H9 (cell line): ENCODE measurements around the gene CDKAL1. TPM values are rescaled to one million over a fixed set of nuclear protein-coding genes. Genes with fewer than 3 reads are reported as not detected.

Experiments used
- DNase-seq: peaks from one replicate; pipeline ENCODE4 v3.0.0-alpha.2; 2017
- H2AFZ ChIP-seq: one replicate; pipeline ENCODE4 v1.6.1; 2013; ENCODE audit warnings: mild to moderate bottlenecking, low read length, control low read depth, moderate library complexity
- H2AK5ac ChIP-seq: 2 replicates; pipeline ENCODE4 v1.6.1; 2013; ENCODE audit warnings: low read length, control low read depth, mixed read lengths; ENCODE audit not compliant: insufficient read length
- H2BK120ac ChIP-seq: one replicate; pipeline ENCODE4 v1.6.1; 2013; ENCODE audit warnings: low read depth, mild to moderate bottlenecking, low read length, control low read depth, inconsistent platforms; ENCODE audit not compliant: poor library complexity, severe bottlenecking
- H2BK12ac ChIP-seq: 2 replicates; pipeline ENCODE4 v1.6.1; 2013; ENCODE audit warnings: low read length, control low read depth, mixed read lengths, low read depth; ENCODE audit not compliant: insufficient read length
- H2BK15ac ChIP-seq: 2 replicates; pipeline ENCODE4 v1.6.1; 2013; ENCODE audit warnings: low read depth, low read length, control low read depth
- H2BK20ac ChIP-seq: one replicate; pipeline ENCODE4 v1.6.1; 2013; ENCODE audit warnings: low read depth, mild to moderate bottlenecking, low read length, control low read depth, inconsistent platforms; ENCODE audit not compliant: poor library complexity, severe bottlenecking
- H2BK5ac ChIP-seq: 2 replicates; pipeline ENCODE4 v1.6.1; 2013; ENCODE audit warnings: low read length, control low read depth, mixed read lengths; ENCODE audit not compliant: insufficient read length
- H3K14ac ChIP-seq: 2 replicates; pipeline ENCODE4 v1.6.1; 2013; ENCODE audit warnings: low read length, control low read depth; ENCODE audit not compliant: insufficient read depth
- H3K18ac ChIP-seq: 2 replicates; pipeline ENCODE4 v1.6.1; 2013; ENCODE audit warnings: low read depth, mild to moderate bottlenecking, mixed read lengths, low read length, control low read depth; ENCODE audit not compliant: insufficient read length
- H3K23ac ChIP-seq: 2 replicates; pipeline ENCODE4 v1.6.1; 2013; ENCODE audit warnings: low read length, control low read depth, mixed read lengths, low read depth; ENCODE audit not compliant: insufficient read length
- H3K23me2 ChIP-seq: 2 replicates; pipeline ENCODE4 v1.6.1; 2013; ENCODE audit warnings: low read depth, mild to moderate bottlenecking, mixed read lengths, low read length, control low read depth; ENCODE audit not compliant: insufficient read length, poor library complexity, severe bottlenecking
- H3K27ac ChIP-seq: 2 replicates; pipeline ENCODE4 v1.5.1; 2013; ENCODE audit warnings: low read length, control low read depth, mixed read lengths, low read depth; ENCODE audit not compliant: insufficient read length
- H3K27me3 ChIP-seq: 2 replicates; pipeline ENCODE4 v1.6.1; 2013; ENCODE audit warnings: low read length, control low read depth, inconsistent platforms; ENCODE audit not compliant: insufficient read depth
- H3K4ac ChIP-seq: 2 replicates; pipeline ENCODE4 v1.6.1; 2013; ENCODE audit warnings: low read depth, mild to moderate bottlenecking, control low read depth, inconsistent platforms, low read length, moderate library complexity
- H3K4me1 ChIP-seq: 2 replicates; pipeline ENCODE4 v1.6.1; 2013; ENCODE audit warnings: low read length, control low read depth, inconsistent platforms; ENCODE audit not compliant: insufficient read depth
- H3K4me2 ChIP-seq: 2 replicates; pipeline ENCODE4 v1.6.1; 2013; ENCODE audit warnings: low read length, control low read depth, mixed read lengths; ENCODE audit not compliant: insufficient read length, insufficient read depth
- H3K56ac ChIP-seq: 2 replicates; pipeline ENCODE4 v1.6.1; 2013; ENCODE audit warnings: low read depth, mild to moderate bottlenecking, mixed read lengths, low read length, control low read depth; ENCODE audit not compliant: insufficient read length
- H3K79me1 ChIP-seq: 2 replicates; pipeline ENCODE4 v1.6.1; 2013; ENCODE audit warnings: low read depth, mild to moderate bottlenecking, moderate library complexity, low read length, control low read depth, inconsistent platforms; ENCODE audit not compliant: insufficient read depth, poor library complexity, severe bottlenecking
- H3K79me2 ChIP-seq: 2 replicates; pipeline ENCODE4 v1.6.1; 2013; ENCODE audit warnings: low read length, control low read depth, inconsistent platforms; ENCODE audit not compliant: insufficient read depth
- H3K9ac ChIP-seq: 2 replicates; pipeline ENCODE4 v1.6.1; 2013; ENCODE audit warnings: low read length, control low read depth, mixed read lengths; ENCODE audit not compliant: insufficient read length; ENCODE audit errors: extremely low read depth
- H3K9me3 ChIP-seq: one replicate; pipeline ENCODE4 v1.6.1; 2013; ENCODE audit warnings: low read depth, low read length, inconsistent platforms; ENCODE audit not compliant: control insufficient read depth
- H3T11ph ChIP-seq: one replicate; pipeline ENCODE4 v1.6.1; 2013; ENCODE audit warnings: mild to moderate bottlenecking, low read length, control low read depth, inconsistent platforms
- H4K20me1 ChIP-seq: one replicate; pipeline ENCODE4 v1.6.1; 2013; ENCODE audit not compliant: control insufficient read depth, insufficient read length, insufficient read depth
- H4K5ac ChIP-seq: 2 replicates; pipeline ENCODE4 v1.6.1; 2013; ENCODE audit warnings: low read depth, mild to moderate bottlenecking, mixed read lengths, low read length, control low read depth; ENCODE audit not compliant: insufficient read length
- H4K8ac ChIP-seq: replicated peaks from 2 replicates; pipeline ENCODE4 v1.6.1; 2013; ENCODE audit warnings: low read length, control low read depth, mixed read lengths, low read depth; ENCODE audit not compliant: insufficient read length
- H4K91ac ChIP-seq: 2 replicates; pipeline ENCODE4 v1.6.1; 2013; ENCODE audit warnings: low read depth, mild to moderate bottlenecking, moderate library complexity, mixed read lengths, low read length, control low read depth; ENCODE audit not compliant: insufficient read length
- H3K27ac Mint-ChIP-seq, 3 experiments: 2 replicates in 2 of 3; 3 replicates in 1 of 3; pipeline ENCODE4 v1.8.0; 2020 to 2021; ENCODE audit warnings: mixed read lengths in 3 of 3, mild to moderate bottlenecking in 1 of 3, moderate library complexity in 1 of 3
- H3K27me3 Mint-ChIP-seq: 2 replicates; pipeline ENCODE4 v1.8.0; 2021; ENCODE audit warnings: low read depth, mild to moderate bottlenecking, moderate library complexity, mixed read lengths
- H3K36me3 Mint-ChIP-seq, 3 experiments: 2 replicates in 2 of 3; 3 replicates in 1 of 3; pipeline ENCODE4 v1.8.0; 2020 to 2021; ENCODE audit warnings: low read depth in 3 of 3, mixed read lengths in 3 of 3; ENCODE audit not compliant: insufficient read depth in 1 of 3
- H3K4me1 Mint-ChIP-seq, 2 experiments: 2 replicates each; pipeline ENCODE4 v1.8.0; 2020; ENCODE audit warnings: mixed read lengths in 2 of 2
- H3K4me3 Mint-ChIP-seq, 2 experiments: 2 replicates in 1 of 2; 3 replicates in 1 of 2; pipeline ENCODE4 v1.8.0; 2020 to 2021; ENCODE audit warnings: mild to moderate bottlenecking in 2 of 2, mixed read lengths in 2 of 2, moderate library complexity in 1 of 2
- H3K9me3 Mint-ChIP-seq, 2 experiments: 2 replicates in 1 of 2; 3 replicates in 1 of 2; pipeline ENCODE4 v1.8.0; 2020; ENCODE audit warnings: mild to moderate bottlenecking in 2 of 2, mixed read lengths in 2 of 2, moderate library complexity in 1 of 2
- CTCF ChIP-seq: fragments of 200-600 bp; sonication (generic); conservative IDR thresholded peaks from 3 replicates; pipeline ENCODE4 v1.8.0; 2021; ENCODE audit warnings: antibody characterized with exemption, mild to moderate bottlenecking
- WGBS: extraction: QIAGEN DNeasy Blood & Tissue Kit; methylation state at CpG from one replicate; pipeline ENCODE4 v1.1.7; 2013; ENCODE audit warnings: missing lambda C conversion rate, low lambda C conversion rate, mixed read lengths; ENCODE audit not compliant: insufficient read length; ENCODE audit errors: extremely low coverage; 5-methylcytosine and 5-hydroxymethylcytosine counted together
- total RNA-seq: library from RNA; stranded (reverse); gene quantifications from 2 replicates; pipeline ENCODE4 v1.2.1, GENCODE V29; 2021

Gene CDKAL1
- total RNA-seq, 1 experiment from 2014 or later, result 23.0 TPM

- no peaks in the 10 kb centered on the region for H3K27me3 ChIP-seq
- no peak overlapping the region for H4K8ac ChIP-seq
- H3K27ac Mint-ChIP-seq, result no peak overlapping the region
- no peak overlapping the region for H3K23ac ChIP-seq
- no peak overlapping the region for H4K5ac ChIP-seq
- H2BK120ac ChIP-seq, result no peak overlapping the region
- no peak overlapping the region for H2AFZ ChIP-seq
- H3K79me2 ChIP-seq, result no peaks in the 10 kb centered on the region
- H2BK20ac ChIP-seq, result no peak overlapping the region
- no peak overlapping the region for H3K9ac ChIP-seq
- H3K9me3 ChIP-seq, result no peaks in the 10 kb centered on the region
- H3K4me3 Mint-ChIP-seq, result no peak overlapping the region
- no peak overlapping the region for H4K91ac ChIP-seq
- H3K18ac ChIP-seq, result no peak overlapping the region
- no peak for TF ChIP-seq CTCF
- peaks cover 5% of the 10 kb centered on the region; the same call in 1 of the 2 replicates for H3K4me1 ChIP-seq
- H3K4me2 ChIP-seq, result no peak overlapping the region
- no peak overlapping the region for H3K56ac ChIP-seq
- H3T11ph ChIP-seq, result no peak overlapping the region
- H2BK15ac ChIP-seq, result no peak overlapping the region
- no peak overlapping the region for H3K14ac ChIP-seq
- H3K4ac ChIP-seq, result no peak overlapping the region
- H2BK5ac ChIP-seq, result no peak overlapping the region
- DNase-seq, result no peak
- no peaks in the 10 kb centered on the region for H3K36me3 Mint-ChIP-seq
- no peaks in the 10 kb centered on the region for H4K20me1 ChIP-seq
- no CpG with 5 or more reads among the region's 1 CpG for WGBS
- no peaks in the 10 kb centered on the region for H3K27me3 Mint-ChIP-seq
- peaks cover 23 to 29% of the 10 kb centered on the region in 2 experiments for H3K4me1 Mint-ChIP-seq
- H2BK12ac ChIP-seq, result no peak overlapping the region
- H2AK5ac ChIP-seq, result no peak overlapping the region
- H3K23me2 ChIP-seq, result no peaks in the 10 kb centered on the region
- no peaks in the 10 kb centered on the region for H3K9me3 Mint-ChIP-seq
- no peaks in the 10 kb centered on the region for H3K79me1 ChIP-seq
- H3K27ac ChIP-seq, result no peak overlapping the region
These were observed 327.2 kb downstream of the CDKAL1 start for GRCh38 chr6:20861481-20861880.
